Stomach (tissue), 9 donors: ENCODE results near the gene ARHGAP12. TPM values are rescaled to one million over a fixed set of nuclear protein-coding genes. Genes with fewer than 3 reads are reported as not detected.

Source experiments
- DNase-seq, 2 donors: peaks; one replicate each; pipeline versions ENCODE4 v3.0.0 to v3.0.0-alpha.2; 2013 to 2019
- H3K27ac ChIP-seq, 5 donors: fragments of 200-600 bp in 4 of 5; sonication (generic) in 4 of 5; one replicate each; pipeline ENCODE4 v1.5.1; 2013 to 2019; ENCODE audit warnings: mild to moderate bottlenecking in 1 of 5, moderate library complexity in 1 of 5
- H3K27me3 ChIP-seq, 3 donors: fragments of 200-600 bp; sonication (generic); one replicate each; pipeline ENCODE4 v1.5.1; 2017 to 2019; ENCODE audit warnings: mixed run types in 1 of 3
- H3K36me3 ChIP-seq, 4 donors: fragments of 200-600 bp; sonication (generic); 1 replicate in 3 of 4; 2 replicates in 1 of 4; pipeline ENCODE4 v1.5.1; 2016 to 2019
- H3K4me1 ChIP-seq, 4 donors: fragments of 200-600 bp; sonication (generic); one replicate each; pipeline ENCODE4 v1.5.1; 2016 to 2019
- H3K4me3 ChIP-seq, 4 donors: fragments of 200-600 bp; sonication (generic) in 3 of 4; one replicate each; pipeline ENCODE4 v1.5.1; 2016 to 2019; ENCODE audit warnings: mild to moderate bottlenecking in 1 of 4
- H3K9me3 ChIP-seq, 4 donors: fragments of 200-600 bp; sonication (generic); one replicate each; pipeline ENCODE4 v1.5.1; 2016 to 2019
- CTCF ChIP-seq, 7 experiments: fragments of 450-650 bp in 4 of 7; fragments of 200-600 bp in 3 of 7; sonication (generic) in 3 of 7; IDR thresholded peaks; one replicate each; pipeline ENCODE4 v1.5.1; 2016 to 2019; ENCODE audit warnings: antibody characterized with exemption in 7 of 7, control low read depth in 2 of 7, mild to moderate bottlenecking in 1 of 7
- EP300 ChIP-seq: sonication (generic); formaldehyde crosslinking; IDR thresholded peaks from one replicate; pipeline ENCODE4 v1.6.1; 2017; ENCODE audit warnings: antibody characterized with exemption
- POLR2A ChIP-seq, 4 donors: fragments of 450-650 bp; IDR thresholded peaks; one replicate each; pipeline ENCODE4 v1.6.1; 2016; ENCODE audit warnings: antibody characterized with exemption in 4 of 4, control low read depth in 2 of 4, mild to moderate bottlenecking in 1 of 4, moderate library complexity in 1 of 4
- POLR2AphosphoS5 ChIP-seq, 3 donors: sonication (generic); formaldehyde crosslinking; IDR thresholded peaks; one replicate each; pipeline ENCODE4 v1.6.1; 2016; ENCODE audit warnings: antibody characterized with exemption in 3 of 3
- WGBS, 5 donors: extraction: QIAGEN DNeasy Blood & Tissue Kit in 3 of 5; methylation state at CpG; one replicate each; pipeline versions ENCODE4 v1.1.5 to v1.1.7; 2013 to 2018; 5-methylcytosine and 5-hydroxymethylcytosine counted together
- intact Hi-C: fragments of 100-400 bp; cut with DNase I; formaldehyde crosslinking; loops from one replicate; pipeline ENCODE4 v1.15.1; 2023; ENCODE audit warnings: low total_unique reads
- polyA plus RNA-seq, 3 donors: library from polyadenylated mRNA; stranded (reverse); fragments of 200-250 nt; gene quantifications; one replicate each; pipeline ENCODE4 v1.2.3, GENCODE V29; 2013
- total RNA-seq, 5 donors: library from RNA; depleted of rRNA; stranded (reverse); fragments of >200 nt; gene quantifications; one replicate each; pipeline versions ENCODE4 v1.1.0 to v1.2.3, GENCODE V29; 2014 to 2016
- donor health status: healthy with polysubstance abuse.
- donor health status: Bipolar disorder and iron deficiency.
- donor health status: healthy.

ARHGAP12 gene
- total and polyA plus RNA-seq, 8 donors: 9.8 to 343 (median 27.9) TPM

DNA sequence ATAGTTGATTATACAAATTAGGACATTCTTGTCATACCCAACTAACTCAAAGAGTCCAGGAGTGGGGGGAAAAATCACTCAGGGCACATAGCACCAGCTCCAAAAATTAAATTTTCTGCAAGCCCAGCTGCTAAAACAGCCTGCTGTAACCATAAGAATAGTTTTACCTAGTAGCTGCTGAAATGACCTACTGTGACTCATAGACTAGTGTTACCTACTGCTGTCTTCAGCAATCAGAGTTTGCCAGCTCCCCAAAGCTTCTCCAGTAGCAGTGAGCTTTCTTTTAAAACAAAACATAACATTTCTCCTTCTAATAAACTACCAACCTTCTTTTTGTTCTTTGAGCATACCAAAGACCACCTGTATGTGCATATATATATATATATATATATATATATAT lies 4.2 kb upstream of the ARHGAP12 start:
- Histone ChIP-seq H3K27me3 (no peaks in the 10 kb centered on the region), H3K9me3 (no peaks in the 10 kb centered on the region), H3K27ac (no peak overlapping the region), H3K4me3 (no peak overlapping the region), H3K36me3 (no peaks in the 10 kb centered on the region), H3K4me1 (peaks cover 0 to 29% (median 15%) of the 10 kb centered on the region in 4 donors)
- intact Hi-C loops: no loop called here
- TF ChIP-seq POLR2A (IDR thresholded peaks at IDR 0.05) (no peak), CTCF (IDR thresholded peaks at IDR 0.05) (no peak), EP300 (no peak), POLR2AphosphoS5 (IDR thresholded peaks at IDR 0.05) (no peak)
- DNase-seq: no peak

GRCh38 chr10:31930856-31931255 lies 2.2 kb upstream of the ARHGAP12 start:
- WGBS, 5 donors: 56 to 80% (median 68%) methylated on average over 1 of the region's 1 CpG
- H3K27ac ChIP-seq: peak overlapping the region in 4 of 5 donors; percentile 90 to 99 (median 98)
- peaks cover 0 to 37% (median 27%) of the 10 kb centered on the region in 4 donors for H3K4me1 ChIP-seq

GRCh38 chr10:31930023-31930751 lies 1.6 kb upstream of the ARHGAP12 start:
- Histone ChIP-seq H3K27me3 (no peaks in the 10 kb centered on the region), H3K27ac (peak overlapping the region; percentile 90 to 99 (median 98)), H3K4me3 (peak overlapping the region; percentile 85 to 87 (median 86)), H3K4me1 (peaks cover 4 to 44% (median 32%) of the 10 kb centered on the region in 4 donors), H3K9me3 (no peaks in the 10 kb centered on the region), H3K36me3 (no peaks in the 10 kb centered on the region)
- intact Hi-C loops: no loop called here
- peak in 1 of 2 donors; percentile 40 for DNase-seq
- 7 to 19% (median 14%) methylated on average over 11 of the region's 11 CpGs for WGBS, 5 donors
- TF ChIP-seq POLR2AphosphoS5 (IDR thresholded peaks at IDR 0.05) (peak in 1 of 3 donors; percentile 15), POLR2A (IDR thresholded peaks at IDR 0.05) (no peak)

More at GRCh38 chr10:31930856-31931255, 2.2 kb upstream of the ARHGAP12 start:
- intact Hi-C loops: no loop called here
- peak overlapping the region in 1 of 4 donors; percentile 86 for H3K4me3 ChIP-seq
- no peaks in the 10 kb centered on the region for H3K27me3 ChIP-seq
- DNase-seq: no peak
- no peaks in the 10 kb centered on the region for H3K9me3 ChIP-seq
- H3K36me3 ChIP-seq: no peaks in the 10 kb centered on the region
- TF ChIP-seq CTCF (IDR thresholded peaks at IDR 0.05) (no peak), EP300 (no peak), POLR2A (IDR thresholded peaks at IDR 0.05) (no peak), POLR2AphosphoS5 (IDR thresholded peaks at IDR 0.05) (no peak)

GRCh38 chr10:31929261-31930022 lies 811 bp upstream of the ARHGAP12 start:
- Histone ChIP-seq H3K27me3 (no peaks in the 10 kb centered on the region), H3K36me3 (no peaks in the 10 kb centered on the region), H3K4me1 (peaks cover 11 to 51% (median 36%) of the 10 kb centered on the region in 4 donors), H3K27ac (peak overlapping the region; percentile 90 to 99 (median 98)), H3K4me3 (peak overlapping the region; percentile 85 to 87 (median 86)), H3K9me3 (no peaks in the 10 kb centered on the region)
- WGBS, 5 donors: 0 to 2% (median 1%) methylated on average over 9 to 25 of the region's 25 CpGs
- peak; percentile 75 to 81 for DNase-seq
- intact Hi-C loops: no loop called here
- TF ChIP-seq CTCF (IDR thresholded peaks at IDR 0.05) (no peak), POLR2AphosphoS5 (IDR thresholded peaks at IDR 0.05) (peak in 1 of 3 donors; percentile 38), POLR2A (IDR thresholded peaks at IDR 0.05) (no peak), EP300 (no peak)
